ENCODE data around the gene CNTNAP5.

Gene CNTNAP5

DNA sequence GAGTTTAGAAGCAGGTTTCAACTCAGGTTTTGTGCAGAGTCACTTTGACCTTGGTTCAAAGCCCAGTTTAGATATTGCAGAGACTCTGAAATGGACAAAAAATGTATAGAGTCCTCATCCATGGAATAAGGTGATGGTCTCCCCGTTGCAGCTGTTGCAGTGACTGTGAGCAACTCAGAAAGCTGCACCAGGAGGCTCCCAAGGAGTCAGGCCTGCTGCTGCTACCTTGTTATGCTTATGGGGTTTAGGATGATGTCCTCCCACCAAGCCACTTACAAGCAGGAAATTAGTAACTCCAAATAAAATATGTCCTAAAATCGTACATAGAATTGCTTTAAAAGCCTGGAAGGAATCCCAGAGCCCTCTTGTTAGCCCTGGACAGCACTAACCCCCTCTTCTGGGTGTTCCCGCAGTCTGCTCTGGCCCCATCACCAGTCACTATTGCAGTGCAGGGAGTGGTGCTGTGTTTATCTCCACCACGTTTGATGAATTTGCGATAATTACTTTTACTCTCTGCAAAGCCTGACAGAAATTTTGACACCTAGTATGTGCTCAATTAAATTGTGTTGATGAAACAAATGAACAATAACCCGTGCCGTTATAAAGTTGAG lies 189.0 kb downstream of the CNTNAP5 start:
- H3K4me3 ChIP-seq (ENCODE audit: low read depth, low read length) = no peak overlapping the region
- TF ChIP-seq, protein P1, sequence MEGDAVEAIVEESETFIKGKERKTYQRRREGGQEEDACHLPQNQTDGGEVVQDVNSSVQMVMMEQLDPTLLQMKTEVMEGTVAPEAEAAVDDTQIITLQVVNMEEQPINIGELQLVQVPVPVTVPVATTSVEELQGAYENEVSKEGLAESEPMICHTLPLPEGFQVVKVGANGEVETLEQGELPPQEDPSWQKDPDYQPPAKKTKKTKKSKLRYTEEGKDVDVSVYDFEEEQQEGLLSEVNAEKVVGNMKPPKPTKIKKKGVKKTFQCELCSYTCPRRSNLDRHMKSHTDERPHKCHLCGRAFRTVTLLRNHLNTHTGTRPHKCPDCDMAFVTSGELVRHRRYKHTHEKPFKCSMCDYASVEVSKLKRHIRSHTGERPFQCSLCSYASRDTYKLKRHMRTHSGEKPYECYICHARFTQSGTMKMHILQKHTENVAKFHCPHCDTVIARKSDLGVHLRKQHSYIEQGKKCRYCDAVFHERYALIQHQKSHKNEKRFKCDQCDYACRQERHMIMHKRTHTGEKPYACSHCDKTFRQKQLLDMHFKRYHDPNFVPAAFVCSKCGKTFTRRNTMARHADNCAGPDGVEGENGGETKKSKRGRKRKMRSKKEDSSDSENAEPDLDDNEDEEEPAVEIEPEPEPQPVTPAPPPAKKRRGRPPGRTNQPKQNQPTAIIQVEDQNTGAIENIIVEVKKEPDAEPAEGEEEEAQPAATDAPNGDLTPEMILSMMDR (conservative IDR thresholded peaks at IDR 0.05; ENCODE audit: low read depth, low read length) = no peak
- no peak for DNase-seq (ENCODE audit: low read depth)

DNA sequence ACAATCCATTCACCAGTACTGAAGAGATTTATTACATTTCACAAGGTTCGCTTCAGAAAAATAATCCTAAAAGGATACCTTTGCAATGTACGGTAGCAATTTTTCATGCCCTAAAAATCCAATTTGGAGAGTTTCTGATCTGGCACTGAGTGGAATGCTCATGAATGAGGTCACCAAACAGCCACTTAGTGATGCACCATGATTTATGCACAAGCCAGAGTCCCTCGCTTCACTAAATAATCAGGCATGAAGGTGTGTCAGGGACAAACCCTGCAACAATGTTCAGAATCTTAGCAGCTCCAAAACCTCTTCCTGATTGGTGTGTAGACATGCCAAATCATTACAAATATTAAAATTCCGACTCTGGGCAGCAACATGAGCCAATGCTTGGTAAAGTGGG lies 221.1 kb downstream of the CNTNAP5 start:
- TF ChIP-seq, protein P1 (conservative IDR thresholded peaks at IDR 0.05; ENCODE audit: low read depth, low read length) = no peak
- H3K4me3 ChIP-seq (ENCODE audit: low read depth, low read length) = no peak overlapping the region
- DNase-seq (ENCODE audit: low read depth) = no peak

DNA sequence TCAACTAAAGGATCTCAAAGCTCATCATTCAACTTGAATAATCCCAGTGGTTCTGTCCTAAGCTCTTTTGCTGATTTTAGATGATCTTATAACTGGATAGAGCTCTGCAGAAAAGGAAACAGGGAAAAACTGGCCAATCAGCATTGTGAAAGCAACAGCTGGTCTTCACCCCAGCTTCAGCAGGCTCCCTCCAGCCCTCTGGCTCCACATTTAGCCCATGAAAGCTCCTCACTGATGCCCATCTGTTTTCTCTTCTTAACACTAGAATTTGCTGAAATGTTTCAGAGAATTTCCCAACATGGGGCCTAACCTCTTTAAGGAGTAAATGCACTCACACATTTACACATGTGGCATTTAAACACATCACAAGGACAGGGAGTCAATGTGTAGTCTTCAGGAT lies 223.3 kb downstream of the CNTNAP5 start:
- TF ChIP-seq, protein P1 (conservative IDR thresholded peaks at IDR 0.05; ENCODE audit: low read depth, low read length) = no peak
- no peak overlapping the region for H3K4me3 ChIP-seq (ENCODE audit: low read depth, low read length)
- DNase-seq (ENCODE audit: low read depth) = no peak

DNA sequence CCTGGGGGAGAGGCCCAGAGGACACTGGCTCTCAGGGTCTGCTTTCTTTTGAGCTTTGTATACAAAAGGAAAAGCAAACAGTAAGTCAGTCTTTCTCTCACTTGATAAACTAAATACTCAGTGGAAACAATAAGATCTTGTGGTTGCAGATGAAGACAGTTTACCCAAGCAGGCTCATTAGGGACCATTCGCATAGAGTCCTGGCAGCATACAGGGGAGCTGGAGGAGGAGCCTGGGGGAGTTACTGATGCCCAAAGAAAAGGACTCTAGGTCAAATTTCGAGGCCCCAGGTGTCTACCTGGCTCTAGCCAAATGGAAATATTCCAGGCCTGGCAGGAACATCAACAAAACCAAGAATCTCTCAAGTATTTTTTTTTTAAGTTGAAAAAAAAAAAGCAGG lies 225.3 kb downstream of the CNTNAP5 start:
- TF ChIP-seq, protein P1 (conservative IDR thresholded peaks at IDR 0.05; ENCODE audit: low read depth, low read length) = no peak
- no peak for DNase-seq (ENCODE audit: low read depth)

DNA sequence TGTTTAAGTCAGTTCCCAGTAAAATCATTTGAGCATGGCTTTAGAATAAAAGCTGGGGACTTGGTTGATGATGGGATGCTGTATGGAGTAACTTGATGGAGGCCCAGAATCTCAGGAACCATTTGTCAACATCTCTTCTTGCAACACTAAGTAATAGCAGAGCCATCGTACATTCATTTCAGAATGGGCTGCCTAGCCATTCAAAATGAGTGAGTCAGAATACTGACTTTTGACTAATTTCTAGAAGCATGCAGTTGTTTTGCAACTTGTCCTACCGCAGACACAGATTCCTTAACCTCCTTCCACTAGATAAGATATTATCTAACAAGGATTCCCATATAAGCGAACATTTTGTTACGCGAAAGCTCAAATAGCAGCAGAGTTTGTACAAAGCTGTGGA lies 229.5 kb downstream of the CNTNAP5 start:
- TF ChIP-seq, protein P1 (conservative IDR thresholded peaks at IDR 0.05; ENCODE audit: low read depth, low read length) = no peak
- H3K4me3 ChIP-seq (ENCODE audit: low read depth, low read length) = no peak overlapping the region
- DNase-seq (ENCODE audit: low read depth) = peak; percentile 6

More for the DNA sequence above, 225.3 kb downstream of the CNTNAP5 start:
- H3K4me3 ChIP-seq (ENCODE audit: low read depth, low read length) = no peak overlapping the region

DNA sequence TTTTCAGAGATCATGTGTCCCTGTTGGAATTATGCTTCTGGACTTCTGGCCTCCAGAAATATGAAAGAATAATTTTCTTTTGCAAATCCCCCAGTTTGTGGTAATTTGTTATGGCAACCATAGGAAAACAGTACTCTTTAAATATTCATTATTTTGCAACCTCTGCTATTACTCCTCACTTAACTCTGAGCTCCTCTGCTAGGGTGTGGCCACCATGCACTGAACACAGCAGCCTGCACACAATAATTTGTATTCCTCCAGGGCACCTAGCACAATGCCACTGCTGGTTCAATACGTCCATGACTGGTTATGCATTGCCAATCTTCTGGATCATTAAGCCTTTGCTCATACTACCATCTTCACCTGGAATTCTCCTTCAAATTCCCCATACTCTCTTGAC lies 232.0 kb downstream of the CNTNAP5 start:
- H3K4me3 ChIP-seq (ENCODE audit: low read depth, low read length) = no peak overlapping the region
- TF ChIP-seq, protein P1 (conservative IDR thresholded peaks at IDR 0.05; ENCODE audit: low read depth, low read length) = no peak
- DNase-seq (ENCODE audit: low read depth) = no peak

DNA sequence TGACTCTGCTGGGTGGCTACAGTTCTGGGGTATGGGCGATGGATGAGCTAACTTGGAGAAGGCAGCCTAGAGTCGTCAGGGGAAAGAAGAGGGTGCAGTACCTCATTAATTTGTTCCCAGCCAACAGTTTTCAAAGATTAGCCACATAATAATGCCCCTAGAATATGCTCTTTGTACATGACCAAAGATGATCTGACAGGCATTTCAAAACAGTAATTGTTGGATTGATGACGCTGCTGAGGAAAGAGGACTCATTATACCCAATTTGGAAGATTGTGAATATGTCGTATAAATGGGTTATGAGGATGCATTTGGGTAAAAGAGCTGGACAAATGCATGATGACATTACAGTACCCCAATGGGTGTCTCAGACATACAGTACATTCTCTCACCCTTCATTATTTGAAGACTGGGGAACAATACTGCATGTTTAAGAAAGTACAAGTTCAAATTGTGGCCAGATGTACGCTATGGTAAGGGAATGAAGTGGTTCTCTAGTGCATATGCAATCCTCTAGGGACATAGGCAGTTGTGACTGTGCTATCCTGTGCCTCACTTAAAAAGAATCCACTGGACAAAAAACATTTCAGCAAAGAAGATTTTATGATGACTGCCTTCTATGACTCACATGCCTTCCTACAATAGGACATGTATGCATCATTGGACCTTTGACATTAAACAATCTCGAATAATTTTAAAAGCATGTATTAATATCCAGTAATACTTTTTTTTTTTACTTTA lies 233.2 kb downstream of the CNTNAP5 start:
- H3K4me3 ChIP-seq (ENCODE audit: low read depth, low read length) = no peak overlapping the region
- no peak for DNase-seq (ENCODE audit: low read depth)
- TF ChIP-seq, protein P1 (conservative IDR thresholded peaks at IDR 0.05; ENCODE audit: low read depth, low read length) = no peak
